Hypothalamus (tissue), 51 donors: ENCODE results near the gene ICA1.
"Not testable (repeated sequence)": the region's sequence is repeated elsewhere in the genome, so short reads cannot be mapped to it uniquely, and the experiment has no call there.

Source experiments
- DNase-seq, 51 donors: peaks; one replicate each; lab custom pipeline; 2025; lab: John Stamatoyannopoulos, UW

ICA1 gene

DNA sequence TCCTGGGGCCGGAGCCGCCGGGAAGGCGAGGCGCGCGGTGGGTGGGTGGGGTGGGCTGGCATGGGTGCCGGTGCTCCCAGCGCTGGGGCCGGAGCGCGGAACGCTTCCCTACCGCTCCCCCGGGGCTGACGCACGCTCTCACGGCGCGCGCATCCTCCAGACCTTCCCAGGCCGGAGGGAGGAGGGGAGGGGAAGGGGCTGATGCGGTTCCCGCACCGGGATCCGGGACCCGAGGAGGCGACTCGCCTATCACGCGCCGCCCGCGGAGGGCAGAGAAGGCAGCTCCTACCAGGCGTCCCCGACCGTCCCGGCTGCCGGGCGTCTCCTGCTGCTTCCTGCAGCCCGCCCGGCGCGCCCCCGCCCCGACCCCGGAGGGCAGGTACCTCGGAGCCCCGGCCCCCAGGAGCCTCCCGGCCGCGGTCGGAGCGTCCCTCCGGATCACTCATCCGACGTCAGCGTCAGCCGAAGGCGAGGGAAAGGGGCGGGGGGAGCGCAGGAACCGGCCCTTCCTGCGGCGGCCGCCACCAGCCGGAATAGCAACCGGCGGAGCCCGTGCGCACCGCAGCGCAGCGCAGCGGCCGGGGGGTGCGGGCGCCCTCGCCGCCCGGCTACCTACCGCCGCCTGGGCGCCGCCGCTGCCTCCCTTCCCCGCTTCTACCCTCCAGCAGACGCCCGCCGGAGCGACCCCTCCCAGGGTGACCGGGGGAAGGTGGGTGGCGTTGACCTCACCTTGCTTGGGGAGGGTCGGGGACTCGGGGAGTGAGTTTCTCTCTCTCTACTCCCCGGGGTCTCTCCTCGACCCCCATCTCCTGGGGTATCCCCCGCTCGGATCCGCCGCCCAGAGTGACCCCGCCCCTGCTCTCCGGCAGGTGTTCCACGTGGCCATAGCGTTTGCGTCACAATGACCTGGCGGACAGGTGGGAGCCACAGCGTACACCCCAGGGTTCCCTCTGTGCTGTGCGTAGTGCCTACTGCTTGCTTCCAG lies at the start of gene ICA1:
ICA1 (minus strand) TSS at position 457 of the 985 bp plus-strand sequence. CDS start 26,241 bp downstream, outside the sequence.
- peak in 39 of 51 donors; percentile 2 to 69 (median 22) for DNase-seq

- DNase-seq: no peak
Observed at GRCh38 chr7:8310876-8311275, 48.9 kb upstream of the ICA1 start.

- no peak for DNase-seq
Observed at GRCh38 chr7:8305625-8306388, 43.8 kb upstream of the ICA1 start.

DNA sequence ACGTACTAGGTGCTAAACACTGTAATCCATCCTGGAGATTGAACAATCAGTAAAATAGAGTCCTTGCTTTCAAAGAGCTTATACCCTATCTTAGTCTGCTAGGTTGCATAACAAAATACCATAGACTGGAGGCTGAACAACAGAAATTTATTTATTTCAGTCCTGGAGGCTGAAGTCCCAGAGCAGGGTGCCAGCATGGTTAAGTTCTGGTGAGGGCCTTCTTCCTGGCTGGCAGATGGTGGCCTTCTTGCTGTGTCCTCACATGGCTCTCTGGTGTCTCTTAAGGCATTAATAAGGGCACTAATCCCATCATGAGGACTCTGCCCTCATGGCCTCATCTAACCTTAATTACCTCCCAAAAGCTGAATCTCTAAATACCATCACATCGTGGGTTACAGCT lies 43.1 kb upstream of the ICA1 start:
- DNase-seq: no peak

DNA sequence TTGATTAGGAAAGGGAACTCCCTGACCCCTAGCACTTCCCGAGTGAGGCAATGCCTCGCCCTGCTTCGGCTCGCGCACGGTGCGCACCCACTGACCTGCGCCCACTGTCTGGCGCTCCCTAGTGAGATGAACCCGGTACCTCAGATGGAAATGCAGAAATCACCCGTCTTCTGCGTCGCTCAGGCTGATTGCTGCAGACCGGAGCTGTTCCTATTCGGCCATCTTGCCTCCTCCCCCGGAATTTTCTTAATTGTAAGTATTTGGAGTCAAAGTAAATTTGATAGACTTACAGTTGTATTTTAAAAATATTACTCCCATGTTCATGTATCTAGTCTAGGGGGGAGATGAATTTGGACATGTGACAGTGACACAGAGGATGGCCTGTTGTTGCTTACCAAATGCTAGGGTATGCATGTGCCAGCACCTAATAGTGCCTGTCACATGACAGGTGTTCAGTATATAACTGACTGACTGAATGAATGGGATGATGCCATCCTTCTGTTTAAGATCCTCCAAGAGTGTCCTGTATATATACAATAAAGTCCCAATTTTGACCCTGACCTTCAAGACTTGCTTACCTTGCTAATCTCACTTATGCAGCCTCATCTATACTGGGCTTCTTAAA lies 42.0 kb upstream of the ICA1 start:
- no peak for DNase-seq

DNA sequence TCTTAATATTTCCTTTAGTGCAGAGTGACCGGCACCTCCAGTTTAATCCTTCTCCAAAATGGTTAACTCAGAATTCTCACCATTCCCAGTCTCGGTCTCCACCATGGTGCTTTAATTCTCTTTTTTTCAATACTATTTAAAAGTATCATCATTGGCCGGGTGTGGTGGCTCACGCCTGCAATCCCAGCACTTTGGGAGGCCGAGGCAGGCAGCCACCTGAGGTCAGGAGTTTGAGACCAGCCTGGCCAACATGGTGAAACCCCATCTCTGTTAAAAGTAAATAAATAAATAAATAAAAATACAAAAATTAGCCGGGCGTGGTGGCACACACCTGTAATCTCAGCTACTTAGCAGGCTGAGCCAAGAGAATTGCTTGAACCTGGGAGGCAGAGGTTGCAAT lies 35.1 kb upstream of the ICA1 start:
- not testable (repeated sequence) for DNase-seq

DNA sequence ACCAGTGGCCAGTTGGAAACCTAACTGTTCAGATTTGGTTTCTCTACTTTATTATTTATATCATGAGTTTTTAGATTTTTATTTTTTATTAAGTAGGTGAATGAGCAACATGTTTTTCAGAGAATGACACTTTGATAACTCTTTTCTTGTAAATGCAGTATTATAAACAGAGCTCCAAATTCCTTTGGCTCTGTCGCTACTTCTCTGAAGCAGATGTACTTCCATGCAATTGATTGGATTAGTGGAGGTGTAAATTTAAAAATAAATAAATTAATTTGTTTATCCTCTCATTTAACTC lies 34.3 kb upstream of the ICA1 start:
- DNase-seq: no peak

GRCh38 chr7:8295638-8296361 lies 33.8 kb upstream of the ICA1 start:
- DNase-seq: peak in 18 of 51 donors; percentile 0 to 69 (median 5)

DNA sequence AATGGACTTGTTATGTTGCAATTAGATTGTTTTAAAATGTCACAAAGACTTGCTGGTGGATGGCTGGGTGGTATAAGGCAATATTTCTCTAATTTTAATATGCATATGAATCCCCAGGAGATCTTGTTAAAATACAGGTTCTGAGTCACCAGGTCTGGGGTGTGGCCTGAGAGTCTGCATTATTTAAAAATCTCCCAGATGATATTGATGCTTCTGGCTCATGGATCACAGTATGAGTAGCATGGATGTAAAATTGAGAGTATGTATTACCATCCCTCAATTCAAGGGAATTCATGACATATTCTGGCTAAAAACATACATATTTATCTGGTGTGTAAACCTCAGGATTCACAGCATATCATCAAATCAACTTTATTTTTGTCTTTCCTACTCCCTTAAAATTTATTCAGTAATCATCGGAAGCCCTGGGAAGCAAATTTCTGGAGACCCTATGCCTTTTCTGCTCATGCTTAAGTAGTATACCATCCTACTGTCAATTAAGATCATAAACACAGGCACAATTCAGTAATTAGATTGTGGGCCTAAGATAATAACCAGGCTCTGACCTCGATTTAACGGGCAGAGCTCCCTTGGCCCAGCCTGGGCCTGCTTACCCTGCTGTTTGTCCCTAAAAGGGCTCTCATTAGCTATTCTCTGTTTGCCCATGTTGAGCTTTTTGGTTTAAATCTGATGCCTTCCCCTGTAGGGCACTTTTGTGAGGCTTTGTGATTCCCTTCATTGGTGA lies 29.6 kb upstream of the ICA1 start:
- DNase-seq: no peak

GRCh38 chr7:8290645-8291308 lies 28.8 kb upstream of the ICA1 start:
- DNase-seq: no peak

GRCh38 chr7:8286118-8286517 lies 24.2 kb upstream of the ICA1 start:
- DNase-seq: no peak

GRCh38 chr7:8285155-8285554 lies 23.2 kb upstream of the ICA1 start:
- DNase-seq: no peak

GRCh38 chr7:8284606-8285005 lies 22.6 kb upstream of the ICA1 start:
- no peak for DNase-seq

DNA sequence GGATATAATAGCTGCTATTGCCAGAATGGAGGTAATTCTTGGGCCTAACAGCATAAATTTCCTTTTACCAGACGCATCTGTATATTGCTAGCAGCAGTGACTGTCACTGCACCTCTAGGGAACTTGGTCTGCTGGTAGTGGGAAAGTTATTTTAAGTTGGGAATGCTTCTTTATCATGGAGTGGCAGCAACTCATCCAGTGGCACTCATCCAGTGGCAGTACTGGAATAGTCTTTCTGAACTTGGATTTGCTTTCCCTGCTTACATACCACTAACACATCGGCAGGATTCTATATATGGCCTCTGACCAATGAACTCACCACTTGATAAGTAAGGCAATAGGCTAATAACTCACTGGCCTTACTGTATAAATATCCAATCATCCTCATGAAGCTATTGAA lies 22.0 kb upstream of the ICA1 start:
- no peak for DNase-seq

- no peak for DNase-seq
Observed at GRCh38 chr7:8282871-8283270, 20.9 kb upstream of the ICA1 start.

DNA sequence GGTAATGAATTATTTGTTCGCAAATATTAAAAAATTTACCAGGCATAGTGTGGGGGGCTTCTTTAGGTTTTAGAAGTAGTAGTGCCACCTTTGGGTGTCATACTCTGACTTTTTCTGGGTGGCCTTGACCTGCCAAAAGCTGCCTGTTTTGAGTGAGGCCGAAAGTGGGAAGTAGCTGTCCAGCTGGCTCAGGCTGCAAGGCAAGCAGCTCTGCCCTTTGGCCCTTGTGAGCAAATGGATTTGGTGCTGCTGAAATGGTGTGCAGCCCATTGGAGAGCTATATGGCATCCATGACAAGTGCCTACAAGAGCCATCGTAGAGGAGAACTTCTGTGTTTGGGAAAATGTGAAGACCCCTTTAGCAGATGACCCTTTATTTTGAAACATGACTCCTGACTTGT lies 20.2 kb upstream of the ICA1 start:
- DNase-seq: no peak

- no peak for DNase-seq
Observed at GRCh38 chr7:8278183-8278582, 16.2 kb upstream of the ICA1 start.

DNA sequence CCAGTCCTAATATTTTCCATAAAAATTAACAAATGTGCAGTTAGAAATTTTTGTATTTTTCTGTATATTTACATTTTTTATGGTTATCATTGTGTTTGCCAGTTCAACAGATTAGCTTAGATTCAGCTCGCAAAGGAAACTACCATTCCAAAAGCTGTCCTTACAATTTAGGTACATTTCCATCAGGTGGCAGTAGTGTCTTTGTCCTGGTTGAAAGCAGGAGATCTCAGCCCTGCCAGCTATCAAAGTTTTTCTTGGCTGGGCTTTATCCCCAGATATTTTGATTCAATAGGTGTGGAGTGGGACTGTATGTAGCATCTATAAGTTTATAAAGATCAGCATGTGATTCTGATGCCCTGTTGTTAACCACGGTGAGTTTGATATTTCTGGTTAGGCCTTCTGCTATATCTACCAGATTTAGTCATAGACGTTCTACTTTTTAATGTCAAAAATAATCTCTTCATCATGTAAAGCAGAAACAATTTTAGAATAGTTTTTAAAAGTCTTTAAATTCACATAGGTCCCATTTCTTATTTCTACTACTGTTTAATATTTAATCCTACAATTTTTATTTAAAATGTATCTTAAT lies 15.5 kb upstream of the ICA1 start:
- DNase-seq: no peak

DNA sequence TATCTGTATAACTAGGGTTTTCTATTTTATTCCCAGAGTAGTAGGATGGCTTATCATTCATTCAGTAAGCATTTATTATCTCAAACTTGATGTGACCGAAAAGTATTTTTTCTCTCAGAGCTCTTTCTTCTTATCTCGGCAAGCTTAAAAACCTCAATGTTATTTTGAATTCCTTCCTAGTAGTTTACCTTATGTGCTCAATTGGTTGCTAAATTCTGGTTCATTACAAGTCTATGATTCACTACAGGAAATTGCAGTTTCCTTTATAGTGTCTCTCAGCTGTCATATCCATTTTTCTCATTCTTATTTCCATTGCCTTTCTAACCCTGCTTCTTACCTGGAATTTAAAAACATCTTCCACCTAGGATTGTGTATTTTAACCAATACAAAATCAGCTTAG lies 12.6 kb upstream of the ICA1 start:
- DNase-seq: no peak
